Measurements from ENCODE around the gene SERHL2.
A peak's percentile ranks its signal among the peaks of the same experiment; 100 is the strongest.
"Not testable (repeated sequence)": the region's sequence is repeated elsewhere in the genome, so short reads cannot be mapped to it uniquely, and the experiment has no call there.

The SERHL2 gene, protein sequence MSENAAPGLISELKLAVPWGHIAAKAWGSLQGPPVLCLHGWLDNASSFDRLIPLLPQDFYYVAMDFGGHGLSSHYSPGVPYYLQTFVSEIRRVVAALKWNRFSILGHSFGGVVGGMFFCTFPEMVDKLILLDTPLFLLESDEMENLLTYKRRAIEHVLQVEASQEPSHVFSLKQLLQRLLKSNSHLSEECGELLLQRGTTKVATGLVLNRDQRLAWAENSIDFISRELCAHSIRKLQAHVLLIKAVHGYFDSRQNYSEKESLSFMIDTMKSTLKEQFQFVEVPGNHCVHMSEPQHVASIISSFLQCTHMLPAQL

DNA sequence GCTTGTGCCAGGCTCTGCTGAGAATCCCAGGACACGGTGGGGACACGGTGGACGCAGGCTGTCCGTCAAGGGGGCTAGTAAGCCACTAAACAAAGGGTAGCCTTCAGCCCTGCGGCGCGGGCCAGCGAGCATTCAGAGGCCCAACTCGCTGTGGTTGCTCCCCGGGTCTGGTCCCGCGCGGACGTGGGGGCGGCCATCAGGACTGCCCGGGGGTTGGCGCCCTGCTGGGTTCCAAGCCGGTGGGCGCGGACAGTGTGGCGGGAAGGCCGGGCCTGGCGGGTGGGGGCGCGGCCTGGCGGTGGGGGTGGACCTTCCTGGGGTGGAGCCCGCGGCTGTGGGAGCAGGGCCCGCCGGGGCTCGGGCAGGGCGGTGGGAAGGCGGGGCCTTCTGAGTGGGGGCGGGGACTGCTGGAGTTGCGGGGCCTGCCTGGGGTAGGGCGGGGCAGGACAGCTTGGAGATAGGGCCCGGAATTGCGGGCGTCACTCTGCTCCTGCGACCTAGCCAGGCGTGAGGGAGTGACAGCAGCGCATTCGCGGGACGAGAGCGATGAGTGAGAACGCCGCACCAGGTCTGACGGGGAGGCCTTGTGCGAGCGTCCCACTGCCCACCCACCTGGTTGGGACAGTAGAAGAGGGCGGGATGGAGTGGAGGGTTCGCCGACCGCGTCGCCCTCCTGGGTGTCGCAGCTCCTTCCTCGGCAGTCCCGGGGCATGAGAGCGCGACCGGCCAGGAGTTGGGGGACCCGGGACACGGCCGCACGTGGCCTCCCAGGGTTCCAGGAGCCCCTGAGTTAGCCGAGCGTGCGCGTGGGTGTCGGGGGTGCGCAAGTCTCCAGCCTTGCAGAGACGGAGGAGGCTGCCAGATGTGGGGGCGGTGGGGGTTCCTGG lies at the start of gene SERHL2:
Gene SERHL2 (plus strand): TSS at position 482 of the 887 bp plus-strand sequence. CDS start 65 bp downstream, at position 547.
- DNase-seq (ENCODE audit: low read depth), result peak; percentile 38

DNA sequence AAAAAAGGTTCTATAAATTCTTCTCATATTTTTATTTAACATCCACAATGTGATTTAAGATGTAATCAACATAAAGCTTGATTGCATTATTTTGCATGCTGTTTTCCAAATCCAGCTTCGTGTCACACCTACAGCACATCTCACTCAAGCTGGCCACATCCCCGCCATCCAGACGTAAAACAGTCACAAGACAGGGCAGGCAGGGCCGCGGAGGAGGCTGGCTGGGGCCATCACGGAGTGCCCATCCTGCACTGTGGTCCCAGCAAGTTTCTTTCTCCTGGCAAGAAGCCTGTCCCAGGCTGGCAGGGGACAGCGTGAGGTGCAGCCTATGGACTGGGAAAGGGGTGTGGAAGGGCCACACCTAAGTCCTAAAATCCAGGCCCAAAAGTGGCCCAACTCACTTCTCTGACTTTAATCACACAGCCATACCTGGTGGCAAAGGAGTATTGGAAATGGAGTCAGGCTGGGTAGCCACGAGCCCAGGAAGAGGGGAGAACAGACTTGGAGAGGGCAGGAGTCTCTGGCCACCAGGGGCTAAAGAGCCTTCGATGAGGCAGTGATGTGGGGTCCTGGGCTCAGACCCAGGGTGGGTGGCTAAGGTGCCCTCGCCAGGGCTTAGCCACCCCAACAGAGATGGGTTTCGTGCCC lies 45.3 kb upstream of the SERHL2 start:
- not testable (repeated sequence) for DNase-seq (ENCODE audit: low read depth)

DNA sequence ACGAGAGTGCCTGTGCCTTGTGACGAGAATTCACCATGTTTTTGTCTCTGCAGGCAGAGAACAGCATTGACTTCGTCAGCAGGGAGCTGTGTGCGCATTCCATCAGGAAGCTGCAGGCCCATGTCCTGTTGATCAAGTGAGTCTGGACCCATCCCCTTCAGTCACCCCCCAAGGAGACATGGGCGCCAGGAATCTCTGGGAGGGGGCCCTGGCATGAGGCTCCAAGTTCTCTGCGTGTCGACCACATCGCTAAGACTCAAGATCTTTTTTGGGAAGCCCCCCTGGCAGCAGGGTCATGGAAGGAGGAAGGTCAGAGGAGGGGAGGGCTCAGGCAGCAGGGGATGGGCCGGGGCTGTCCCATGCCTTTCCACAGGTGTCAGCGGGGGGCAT lies 44.8 kb upstream of the SERHL2 start:
- DNase-seq (ENCODE audit: low read depth), result not testable (repeated sequence)

DNA sequence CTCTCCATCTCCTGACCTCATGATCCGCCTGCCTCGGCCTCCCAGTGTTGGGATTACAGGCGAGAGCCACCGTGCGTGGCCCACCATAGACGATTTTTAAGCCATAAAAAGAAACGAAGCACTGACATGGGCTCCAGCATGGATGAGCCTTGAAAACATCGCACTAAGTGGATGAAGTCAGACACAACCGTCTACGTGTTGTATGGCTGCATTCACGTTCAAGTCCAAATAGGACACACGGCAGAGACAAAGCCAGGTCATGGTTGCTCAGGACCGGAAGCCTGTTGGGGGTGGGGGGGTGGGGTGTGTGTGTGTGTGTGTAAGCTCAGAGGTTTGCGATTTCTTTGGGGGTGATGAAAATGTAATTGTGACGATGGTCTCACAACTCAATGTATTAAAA lies 44.2 kb upstream of the SERHL2 start:
- no peak for DNase-seq (ENCODE audit: low read depth)

DNA sequence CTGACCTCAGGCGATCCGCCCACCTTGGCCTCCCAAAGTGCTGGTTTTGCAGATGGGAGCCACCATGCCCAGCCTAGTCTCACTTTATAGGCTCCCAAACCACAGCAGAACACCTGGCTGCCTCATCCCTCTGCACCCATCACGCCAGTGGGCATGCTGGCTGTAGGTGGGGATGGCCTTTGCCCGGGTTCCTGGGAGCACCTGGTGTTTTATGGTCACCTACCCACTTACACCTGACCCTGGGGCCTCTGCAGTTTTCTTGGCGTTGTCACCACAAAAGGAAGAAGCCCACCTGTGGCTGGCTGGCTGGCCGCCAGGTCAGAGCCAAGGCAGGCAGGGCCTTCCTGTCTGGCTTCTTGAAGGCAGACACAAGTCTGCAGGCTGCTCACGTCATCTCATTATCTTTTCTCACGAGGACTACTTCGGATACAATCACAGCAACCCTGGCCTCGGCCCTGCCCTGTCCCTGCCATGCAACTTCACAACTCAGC lies 42.3 kb upstream of the SERHL2 start:
- no peak for DNase-seq (ENCODE audit: low read depth)

DNA sequence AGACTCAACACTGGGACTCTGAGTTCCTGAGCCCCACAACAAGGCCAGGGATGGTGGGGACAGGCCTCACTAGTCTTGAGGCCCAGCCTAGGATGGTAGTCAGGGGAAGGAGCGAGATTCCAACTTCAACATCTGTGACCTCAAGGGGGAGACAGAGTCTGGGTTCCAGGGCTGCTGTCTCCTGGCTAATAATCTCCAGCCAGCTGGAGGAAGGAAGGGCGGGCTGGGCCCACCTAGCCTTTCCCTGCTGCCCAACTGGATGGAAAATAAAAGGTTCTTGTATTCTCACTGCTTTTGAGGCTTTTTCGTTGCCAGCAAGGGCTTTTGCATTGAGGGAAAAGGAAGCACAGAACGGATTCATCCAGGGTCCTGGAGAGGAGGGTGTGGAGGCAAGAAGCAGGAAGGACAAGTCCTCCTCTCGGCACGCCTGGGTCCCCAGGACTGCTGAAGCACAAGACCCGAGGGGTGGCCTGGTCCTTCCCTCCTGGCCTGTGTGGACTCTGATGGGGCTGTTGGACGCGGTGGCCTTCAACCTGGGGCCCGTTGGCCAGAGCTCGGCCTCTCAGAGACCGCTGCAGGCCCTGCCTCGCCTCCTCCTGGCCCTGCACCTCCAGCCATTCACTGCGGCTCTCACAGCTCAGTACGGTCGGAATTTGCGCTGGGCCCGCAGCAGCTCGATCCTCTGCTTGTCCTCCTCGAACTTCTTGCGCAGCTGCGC lies 41.3 kb upstream of the SERHL2 start:
- not testable (repeated sequence) for DNase-seq (ENCODE audit: low read depth)

DNA sequence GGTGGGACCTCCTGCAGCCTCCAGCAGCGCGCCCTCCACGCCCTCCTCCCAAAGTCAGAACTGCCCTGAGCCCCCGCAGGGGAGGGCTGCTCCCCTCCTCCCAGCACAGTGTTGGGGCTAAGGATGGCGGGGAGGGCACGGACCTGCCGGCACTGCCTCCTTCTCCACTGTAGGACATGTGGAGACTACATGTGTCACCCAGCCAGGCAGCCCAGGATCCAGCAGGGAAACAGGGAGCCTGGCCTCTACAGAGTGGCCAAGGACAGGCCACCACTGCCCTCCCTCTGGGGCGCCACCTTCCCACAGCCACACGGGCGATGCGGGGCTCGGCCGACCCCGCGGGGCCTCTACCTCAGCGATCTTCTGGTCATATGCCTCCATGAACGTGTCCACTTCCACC lies 39.4 kb upstream of the SERHL2 start:
- DNase-seq (ENCODE audit: low read depth), result not testable (repeated sequence)

DNA sequence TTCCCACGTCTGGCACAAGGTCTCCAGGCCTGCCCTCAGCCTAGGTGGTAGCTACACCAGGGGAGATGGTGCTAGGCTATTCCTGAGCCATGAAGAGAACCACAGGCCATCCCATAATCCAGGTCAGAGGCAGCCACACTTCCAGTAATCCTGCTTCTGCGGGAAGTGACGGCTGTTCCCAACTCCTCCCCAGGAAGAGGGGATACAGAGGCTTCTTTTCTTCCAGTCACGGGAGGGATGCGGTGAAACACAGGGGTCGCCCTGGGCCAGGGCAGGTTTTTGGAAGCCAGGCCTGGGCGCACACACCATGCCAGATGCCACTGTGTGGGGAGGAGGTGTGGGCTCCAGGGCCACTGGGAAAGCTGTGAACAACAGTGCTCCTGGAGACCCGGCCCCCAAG lies 38.5 kb upstream of the SERHL2 start:
- not testable (repeated sequence) for DNase-seq (ENCODE audit: low read depth)

DNA sequence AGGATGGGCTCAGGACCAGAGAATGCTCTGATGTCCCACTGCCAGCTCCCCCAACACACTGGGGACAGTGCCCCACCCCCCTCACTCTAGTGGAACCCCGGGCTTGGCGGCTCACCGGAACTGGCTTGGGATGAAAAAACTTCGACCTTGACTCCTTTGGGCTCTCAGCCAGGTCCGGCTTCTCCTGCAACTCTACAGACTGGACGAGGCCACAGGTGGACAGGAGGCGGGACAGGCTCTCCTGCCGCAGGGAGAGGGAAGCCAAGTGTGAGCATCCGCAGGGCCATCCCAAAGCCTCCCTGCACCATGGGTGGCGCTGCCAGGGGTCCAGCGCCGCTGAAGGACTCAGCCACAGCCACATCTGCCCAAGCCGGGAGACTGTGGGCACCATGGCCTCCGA lies 37.9 kb upstream of the SERHL2 start:
- no peak for DNase-seq (ENCODE audit: low read depth)

DNA sequence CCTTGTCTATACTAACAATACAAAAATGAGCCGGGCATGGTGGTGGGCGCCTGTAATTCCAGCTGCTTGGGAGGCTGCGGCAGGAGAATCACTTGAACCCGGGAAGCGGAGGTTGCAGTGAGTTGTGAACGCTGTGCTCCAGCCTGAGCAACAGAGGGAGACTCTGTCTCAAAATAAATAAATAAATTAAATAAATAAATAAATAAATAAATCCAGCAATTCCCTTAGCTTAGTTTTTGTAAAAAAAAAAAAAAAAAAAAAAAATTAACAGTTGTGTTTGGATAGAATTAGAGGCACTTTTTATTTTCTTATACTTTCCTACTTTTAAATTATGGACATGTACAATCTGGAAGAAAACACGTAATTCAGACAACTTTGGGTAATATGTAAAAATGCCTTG lies 36.7 kb upstream of the SERHL2 start:
- not testable (repeated sequence) for DNase-seq (ENCODE audit: low read depth)

DNA sequence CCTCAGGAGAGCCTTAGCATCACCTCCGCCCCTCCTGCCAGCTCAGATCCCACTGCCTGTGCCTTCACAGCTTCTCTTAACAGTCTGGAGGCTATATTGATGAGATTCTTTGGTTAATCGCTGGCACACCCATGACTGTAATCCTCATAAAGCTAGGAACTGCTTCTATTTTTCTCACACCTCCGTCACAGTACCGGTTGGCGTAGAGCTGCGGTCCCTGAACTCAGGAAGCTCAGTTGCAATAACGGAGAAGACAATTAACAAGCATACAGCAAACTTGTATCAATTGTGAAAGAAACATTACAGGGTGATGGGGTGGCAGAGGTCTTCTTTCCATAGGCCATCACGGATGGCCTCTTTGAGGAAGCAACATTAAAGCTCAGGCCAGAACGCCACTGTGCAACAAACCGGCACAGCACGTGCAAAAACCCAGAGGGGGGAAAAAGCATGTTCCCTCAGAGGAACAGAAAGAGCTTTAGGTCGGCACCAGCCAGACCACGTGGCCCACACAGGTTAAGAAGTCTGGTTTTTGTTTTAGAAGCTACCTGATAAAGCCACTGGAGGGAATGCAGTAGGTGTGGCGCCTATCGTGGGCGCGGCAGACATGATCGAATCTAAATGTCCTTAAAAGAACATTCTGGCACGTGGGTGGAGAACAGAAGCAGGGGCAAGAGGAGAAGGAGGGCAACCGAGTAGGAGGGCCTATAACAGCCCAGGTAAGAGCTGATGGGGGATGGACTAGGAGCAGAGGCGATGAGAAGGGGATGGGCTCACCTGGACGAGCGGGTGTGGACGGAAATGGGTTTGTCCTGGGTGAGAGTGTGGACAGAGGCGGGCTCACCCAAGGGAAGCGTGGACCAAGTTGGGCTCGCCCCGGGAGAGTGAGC lies 34.9 kb upstream of the SERHL2 start:
- not testable (repeated sequence) for DNase-seq (ENCODE audit: low read depth)

DNA sequence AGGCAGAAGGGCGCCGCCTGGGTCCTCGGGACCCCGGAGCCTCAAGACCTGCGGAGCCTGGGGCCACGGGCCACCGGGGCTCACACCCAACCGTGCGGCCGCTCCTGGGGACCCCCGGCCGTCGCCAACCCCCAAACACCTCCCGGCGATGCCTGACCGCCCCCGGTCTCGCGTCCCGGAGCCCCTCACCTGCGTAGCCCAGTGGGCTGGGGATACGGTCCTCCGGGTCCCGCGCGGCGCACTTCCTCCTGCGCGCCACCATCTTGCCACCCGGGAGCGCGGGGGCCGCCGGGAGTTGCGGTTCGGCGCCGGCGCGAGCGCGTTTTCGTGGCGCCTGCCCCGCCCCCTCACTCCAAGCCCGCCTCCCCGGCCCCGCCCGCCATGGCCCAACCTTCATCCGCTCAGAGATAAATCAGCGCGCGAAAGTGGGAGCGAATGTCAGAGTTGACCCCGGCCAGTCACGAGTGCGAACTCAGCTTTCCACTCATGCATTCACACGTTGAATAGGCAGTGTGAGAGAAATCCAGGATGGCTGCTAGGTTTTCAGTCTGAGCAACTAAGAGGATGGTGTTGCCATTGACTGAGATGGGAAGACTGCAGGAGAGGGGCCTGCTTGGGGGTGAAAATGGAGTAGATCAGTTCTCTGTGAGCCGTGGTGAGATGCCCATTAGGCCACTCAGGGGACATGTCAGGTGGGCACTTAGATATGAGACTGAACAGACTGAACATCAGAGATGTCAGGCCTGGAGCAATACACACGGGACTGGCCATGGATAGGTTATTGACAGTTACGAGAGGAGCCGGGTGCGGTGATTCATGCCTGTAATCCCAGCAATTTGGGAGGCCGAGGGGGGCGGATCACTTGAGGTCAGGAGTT lies 34.0 kb upstream of the SERHL2 start, which contains the start of gene RRP7A:
Gene RRP7A (minus strand): TSS at position 272 of the 877 bp plus-strand sequence. CDS start 10 bp downstream, at position 262.
- peak; percentile 29 for DNase-seq (ENCODE audit: low read depth)

DNA sequence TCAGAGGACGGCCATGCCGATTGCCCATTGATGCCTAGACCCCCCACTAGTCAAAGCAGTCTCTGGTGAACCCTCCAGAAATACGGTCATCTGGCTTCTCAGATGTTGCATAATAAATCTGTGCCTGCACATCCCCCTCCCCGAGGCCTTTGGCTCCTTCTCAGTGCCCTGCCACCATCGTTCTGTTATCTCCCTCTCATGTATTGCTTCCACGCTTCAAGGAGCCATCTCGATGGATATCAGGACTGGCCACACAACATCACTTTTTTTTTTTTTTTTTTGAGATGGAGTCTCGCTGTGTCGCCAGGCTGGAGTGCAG lies 32.6 kb upstream of the SERHL2 start:
- no peak for DNase-seq (ENCODE audit: low read depth)

DNA sequence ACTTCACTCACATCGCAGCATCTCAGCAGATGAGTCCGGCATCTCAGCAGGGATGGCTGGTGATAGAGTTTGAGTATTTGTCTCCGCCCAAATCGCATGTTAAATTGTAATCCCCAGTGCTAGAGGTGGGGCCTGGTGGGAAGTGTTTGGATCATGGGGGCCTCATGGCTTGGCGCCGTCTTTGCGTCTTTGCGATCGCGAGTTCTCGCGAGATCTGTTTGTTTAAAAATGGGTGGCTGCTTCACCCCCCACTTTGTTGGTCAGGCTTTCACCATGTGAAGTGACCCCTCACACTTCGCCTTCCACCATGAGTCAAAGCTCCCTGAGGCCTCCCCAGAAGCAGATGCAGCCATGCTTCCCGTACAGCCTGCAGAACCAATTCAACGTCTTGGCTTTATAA lies 31.2 kb upstream of the SERHL2 start:
- DNase-seq (ENCODE audit: low read depth), result no peak

DNA sequence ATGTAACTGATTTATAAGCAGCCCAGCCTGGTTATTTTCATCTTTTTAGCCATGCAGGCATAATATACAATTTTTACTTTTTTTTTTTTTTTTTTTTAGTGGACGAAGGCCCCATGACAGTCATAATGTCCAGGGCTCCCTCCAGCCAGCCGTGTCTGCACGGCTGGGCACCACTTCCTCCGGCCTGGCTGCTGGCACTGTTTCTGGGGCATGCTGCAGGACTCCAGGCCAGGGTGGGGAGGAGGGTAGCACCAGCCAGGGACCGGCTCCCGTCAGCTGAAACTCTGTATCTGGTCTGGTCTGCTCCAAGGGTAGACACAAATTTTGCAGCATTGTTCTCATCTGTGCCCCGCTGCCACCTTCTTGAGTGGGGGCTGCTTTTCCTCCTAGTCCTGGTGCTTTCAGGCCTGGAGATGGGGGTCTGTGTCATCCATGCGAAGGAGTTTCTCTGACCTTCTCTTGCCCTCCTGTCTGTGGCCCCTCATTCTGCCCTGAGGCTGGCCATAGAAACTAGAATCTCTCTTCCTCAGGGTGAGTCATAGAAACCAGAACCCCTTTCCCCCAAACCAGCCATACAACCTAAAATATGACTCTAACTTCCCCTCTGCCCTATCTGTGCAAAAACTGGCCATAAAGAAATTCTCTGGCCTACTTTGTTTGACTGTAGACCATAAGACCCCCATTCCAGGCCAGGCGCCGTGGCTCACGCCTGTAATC lies 25.0 kb upstream of the SERHL2 start:
- no peak for DNase-seq (ENCODE audit: low read depth)

DNA sequence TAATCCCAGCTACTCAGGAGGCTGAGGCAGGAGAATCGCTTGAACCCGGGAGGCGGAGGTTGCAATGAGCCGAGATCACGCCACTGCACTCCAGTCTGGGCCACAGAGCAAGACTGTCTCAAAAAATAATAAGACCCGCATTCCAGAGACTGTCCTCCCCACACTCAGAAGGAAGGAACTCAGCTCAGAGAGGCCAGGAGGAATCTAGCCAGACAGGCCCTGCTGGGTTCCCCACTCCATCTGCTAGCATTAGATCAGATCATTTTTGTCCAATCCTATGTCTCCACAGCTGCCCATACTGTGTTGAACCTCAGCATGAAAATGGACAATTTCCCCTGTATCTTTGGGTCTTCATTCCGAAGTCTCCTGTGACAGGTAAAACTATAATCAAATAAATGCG lies 24.3 kb upstream of the SERHL2 start:
- DNase-seq (ENCODE audit: low read depth), result not testable (repeated sequence)

DNA sequence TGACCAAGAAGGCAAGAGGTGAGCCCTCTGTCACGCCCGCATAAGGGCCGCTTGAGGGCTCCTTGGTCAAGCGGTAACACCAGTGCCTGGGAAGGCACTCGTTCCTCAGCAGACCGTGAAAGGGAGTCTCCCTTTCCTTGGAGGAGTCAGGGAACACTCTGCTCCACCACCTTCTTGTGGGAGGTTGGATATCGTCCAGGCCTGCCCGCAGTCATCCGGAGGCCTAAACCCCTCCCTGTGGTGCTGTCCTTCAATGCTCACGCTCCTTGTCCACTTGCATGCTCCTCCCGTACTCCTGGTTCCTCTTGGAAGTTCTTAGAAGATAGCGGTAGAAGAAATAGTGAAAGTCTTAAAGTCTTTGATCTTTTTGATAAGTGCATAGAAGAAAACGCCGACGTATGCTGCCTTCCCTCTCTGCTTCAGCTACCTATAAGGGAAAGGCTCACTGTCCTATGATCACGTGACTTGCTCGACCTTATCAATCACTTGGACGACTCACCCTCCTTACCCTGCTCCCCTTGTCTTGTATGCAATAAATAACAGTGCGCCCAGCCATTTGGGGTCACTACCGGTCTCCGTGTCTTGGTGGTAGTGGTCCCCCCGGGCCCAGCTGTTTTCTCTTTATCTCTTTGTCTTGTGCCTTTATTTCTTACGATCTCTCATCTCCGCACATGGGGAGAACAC lies 22.2 kb upstream of the SERHL2 start:
- DNase-seq (ENCODE audit: low read depth), result not testable (repeated sequence)

DNA sequence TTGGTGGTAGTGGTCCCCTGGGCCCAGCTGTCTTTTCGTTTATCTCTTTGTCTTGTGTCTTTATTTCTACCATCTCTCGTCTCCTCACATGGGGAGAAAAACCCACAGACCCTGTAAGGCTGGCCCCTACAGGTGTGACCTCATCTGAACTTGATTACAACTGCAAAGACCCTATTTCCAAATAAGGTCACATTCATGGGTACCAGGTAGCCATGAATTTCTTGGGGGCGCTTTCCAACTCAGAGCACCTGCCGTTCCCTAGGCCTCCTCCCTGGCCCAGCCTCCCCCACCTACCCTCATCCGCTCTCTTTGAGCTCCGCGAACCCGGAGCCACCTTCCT lies 20.1 kb upstream of the SERHL2 start:
- DNase-seq (ENCODE audit: low read depth), result no peak
